Activated CD4-positive, alpha-beta T cell treated with anti-CD3 and anti-CD28 coated beads, Interleukin-2, Interleukin-4, amounts not matched to agents 100 ng/mL and 50 ng/mL, durations not matched to agents 16 hours and 8 hours (primary cell): ENCODE results near the gene SH3BP2.
A peak's percentile ranks its signal among the peaks of the same experiment; 100 is the strongest.
"Not testable (repeated sequence)": the region's sequence is repeated elsewhere in the genome, so short reads cannot be mapped to it uniquely, and the experiment has no call there.

Experiments
- DNase-seq: peaks from one replicate; pipeline ENCODE4 v3.0.0-alpha.2; 2020; ENCODE audit warnings: low spot score

Gene SH3BP2

GRCh38 chr4:2762486-2763370 lies 30.2 kb upstream of the SH3BP2 start:
- DNase-seq, result not testable (repeated sequence)

- no peak for DNase-seq
These were observed 29.3 kb upstream of the SH3BP2 start for GRCh38 chr4:2763511-2763967.

GRCh38 chr4:2765832-2766526 lies 26.9 kb upstream of the SH3BP2 start:
- no peak for DNase-seq

- DNase-seq, result no peak
These were observed 25.7 kb upstream of the SH3BP2 start for GRCh38 chr4:2767046-2767704.

GRCh38 chr4:2767705-2768074 lies 25.2 kb upstream of the SH3BP2 start:
- no peak for DNase-seq

- no peak for DNase-seq
These were observed 24.8 kb upstream of the SH3BP2 start for GRCh38 chr4:2768124-2768523.

- DNase-seq, result no peak
These were observed 24.0 kb upstream of the SH3BP2 start for GRCh38 chr4:2768921-2769336.

GRCh38 chr4:2771264-2771663 lies 21.6 kb upstream of the SH3BP2 start:
- DNase-seq, result no peak

GRCh38 chr4:2780643-2781042 lies 12.2 kb upstream of the SH3BP2 start:
- DNase-seq, result not testable (repeated sequence)

GRCh38 chr4:2781911-2782310 lies 11.0 kb upstream of the SH3BP2 start:
- no peak for DNase-seq

GRCh38 chr4:2783790-2784189 lies 9.1 kb upstream of the SH3BP2 start:
- DNase-seq, result no peak

- DNase-seq, result peak; percentile 25
These were observed 7.3 kb upstream of the SH3BP2 start for GRCh38 chr4:2785613-2786012.

- DNase-seq, result no peak
These were observed 6.7 kb upstream of the SH3BP2 start for GRCh38 chr4:2786152-2786671.

- no peak for DNase-seq
These were observed 6.1 kb upstream of the SH3BP2 start for GRCh38 chr4:2786794-2787229.

GRCh38 chr4:2787230-2788100 lies 5.4 kb upstream of the SH3BP2 start:
- no peak for DNase-seq

- no peak for DNase-seq
These were observed 4.8 kb upstream of the SH3BP2 start for GRCh38 chr4:2788101-2788500.

GRCh38 chr4:2788532-2789103 lies 4.3 kb upstream of the SH3BP2 start:
- DNase-seq, result no peak

- no peak for DNase-seq
These were observed 3.5 kb upstream of the SH3BP2 start for GRCh38 chr4:2789351-2789750.

GRCh38 chr4:2789793-2790582 lies 2.9 kb upstream of the SH3BP2 start:
- DNase-seq, result no peak
